Measurements from ENCODE around the gene TDRD5.

DNA sequence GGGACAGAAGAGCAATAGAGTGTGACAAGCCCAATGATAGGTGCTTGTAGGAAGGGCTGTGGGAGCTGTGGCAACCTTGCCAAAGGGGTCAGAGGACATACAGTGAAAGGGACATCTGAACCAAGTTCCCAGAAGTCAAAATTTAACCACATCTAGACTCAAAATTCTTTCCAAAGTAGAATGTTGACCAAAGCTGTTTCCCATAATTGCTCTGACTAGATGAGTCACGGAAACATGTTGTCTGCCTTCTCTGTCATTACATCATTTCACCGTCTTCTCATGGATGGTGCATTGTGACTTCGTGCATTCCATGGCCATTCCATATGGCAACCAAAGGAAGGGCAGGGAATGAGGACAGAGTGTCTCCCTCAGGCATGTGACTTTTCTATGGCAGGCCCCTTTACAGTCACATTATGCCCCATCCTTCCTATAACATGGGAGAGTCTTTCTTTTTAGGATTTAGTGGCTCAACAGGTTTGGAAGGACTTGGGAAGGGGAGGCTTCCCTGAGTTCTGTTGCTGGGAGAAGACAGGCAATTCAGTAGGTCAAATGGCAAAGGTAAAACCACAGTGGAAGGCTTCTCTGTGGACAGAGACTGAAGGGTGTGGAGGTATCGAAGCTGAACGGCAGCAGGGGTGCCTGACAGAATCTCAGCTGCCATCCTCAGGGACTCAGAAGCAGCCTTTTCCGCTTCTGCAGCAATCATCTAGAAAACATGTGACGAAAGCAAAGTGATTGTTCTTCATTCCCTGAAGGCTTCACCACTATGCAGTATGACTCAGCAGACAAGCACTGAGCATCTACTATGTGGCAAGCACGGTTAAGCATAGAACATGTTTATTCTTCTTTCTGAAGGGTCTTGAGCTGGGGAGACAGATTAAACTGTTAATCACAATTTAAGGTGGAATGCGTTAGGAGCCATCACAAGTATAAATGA lies 40.6 kb upstream of the TDRD5 start:
- TF ChIP-seq, protein P1, sequence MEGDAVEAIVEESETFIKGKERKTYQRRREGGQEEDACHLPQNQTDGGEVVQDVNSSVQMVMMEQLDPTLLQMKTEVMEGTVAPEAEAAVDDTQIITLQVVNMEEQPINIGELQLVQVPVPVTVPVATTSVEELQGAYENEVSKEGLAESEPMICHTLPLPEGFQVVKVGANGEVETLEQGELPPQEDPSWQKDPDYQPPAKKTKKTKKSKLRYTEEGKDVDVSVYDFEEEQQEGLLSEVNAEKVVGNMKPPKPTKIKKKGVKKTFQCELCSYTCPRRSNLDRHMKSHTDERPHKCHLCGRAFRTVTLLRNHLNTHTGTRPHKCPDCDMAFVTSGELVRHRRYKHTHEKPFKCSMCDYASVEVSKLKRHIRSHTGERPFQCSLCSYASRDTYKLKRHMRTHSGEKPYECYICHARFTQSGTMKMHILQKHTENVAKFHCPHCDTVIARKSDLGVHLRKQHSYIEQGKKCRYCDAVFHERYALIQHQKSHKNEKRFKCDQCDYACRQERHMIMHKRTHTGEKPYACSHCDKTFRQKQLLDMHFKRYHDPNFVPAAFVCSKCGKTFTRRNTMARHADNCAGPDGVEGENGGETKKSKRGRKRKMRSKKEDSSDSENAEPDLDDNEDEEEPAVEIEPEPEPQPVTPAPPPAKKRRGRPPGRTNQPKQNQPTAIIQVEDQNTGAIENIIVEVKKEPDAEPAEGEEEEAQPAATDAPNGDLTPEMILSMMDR (IDR thresholded peaks at IDR 0.05) = no peak
- TF ChIP-seq POLR2A (IDR thresholded peaks at IDR 0.05) = no peak

Data from body of pancreas (tissue), 4 donors.